HG03280 (cell line): ENCODE results near the gene ZIC5.
"Not testable (repeated sequence)": the region's sequence is repeated elsewhere in the genome, so short reads cannot be mapped to it uniquely, and the experiment has no call there.

Experiments
- ATAC-seq: cut with Tn5 transposase; IDR thresholded peaks from one replicate; pipeline ENCODE4 v1.9.1; 2021; ENCODE audit warnings: mild to moderate bottlenecking, moderate library complexity; ENCODE audit not compliant: unreplicated experiment

Gene ZIC5

DNA sequence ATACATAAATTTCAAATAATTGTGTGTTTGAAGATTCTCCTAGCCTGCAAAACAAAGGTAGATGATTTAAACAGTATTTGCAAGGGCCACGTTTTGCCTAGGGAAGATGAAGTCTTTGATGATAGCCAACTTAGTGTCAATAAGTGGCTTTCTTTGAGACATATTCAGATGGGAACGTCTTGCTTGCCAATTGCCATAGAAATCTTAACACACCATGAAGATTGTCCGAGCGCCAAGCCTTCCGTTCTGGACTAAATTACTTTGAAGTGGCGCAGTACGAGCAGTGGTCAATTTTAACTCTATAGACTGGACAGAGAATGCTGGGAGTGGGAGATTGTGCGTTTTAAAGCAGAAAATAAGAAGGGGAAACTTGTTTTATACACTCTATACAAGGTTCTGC lies 9.9 kb downstream of the ZIC5 start:
- no peak for ATAC-seq

GRCh38 chr13:99960663-99961311 lies 10.8 kb downstream of the ZIC5 start:
- ATAC-seq = no peak

DNA sequence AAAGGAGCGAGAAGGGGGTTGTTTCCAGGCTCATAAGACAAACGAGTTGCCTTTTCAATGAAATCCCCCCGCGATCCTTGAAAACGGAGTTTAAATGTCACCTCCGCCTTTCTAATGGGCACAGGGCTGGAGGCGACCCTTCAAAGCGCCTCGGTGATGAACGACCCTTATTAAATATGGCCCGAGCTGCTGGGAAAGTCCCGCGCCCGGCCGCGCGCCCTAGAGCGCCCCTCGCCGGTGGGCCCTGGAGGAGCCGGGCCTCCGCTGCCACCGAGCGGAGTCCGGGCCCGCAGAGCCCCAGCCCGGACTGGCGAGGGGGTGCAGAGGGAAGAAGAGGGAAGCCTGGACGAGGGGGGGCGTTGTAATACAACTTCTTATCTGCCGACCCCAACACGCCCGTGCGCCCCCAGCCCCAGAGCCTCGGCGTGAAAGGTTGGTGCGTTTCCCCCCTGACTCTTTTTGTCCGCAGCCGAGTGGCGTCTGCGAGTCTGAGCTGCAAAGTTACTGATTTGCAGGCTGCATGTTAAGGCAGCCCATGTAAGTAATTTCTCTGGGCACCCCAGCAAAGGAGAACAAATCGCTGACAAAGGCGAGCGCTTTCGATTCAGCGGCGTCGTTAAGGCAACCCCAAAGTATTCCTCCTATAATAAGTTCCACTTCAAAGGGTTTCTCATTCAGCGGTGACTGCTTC lies 11.9 kb downstream of the ZIC5 start:
- ATAC-seq = no peak

DNA sequence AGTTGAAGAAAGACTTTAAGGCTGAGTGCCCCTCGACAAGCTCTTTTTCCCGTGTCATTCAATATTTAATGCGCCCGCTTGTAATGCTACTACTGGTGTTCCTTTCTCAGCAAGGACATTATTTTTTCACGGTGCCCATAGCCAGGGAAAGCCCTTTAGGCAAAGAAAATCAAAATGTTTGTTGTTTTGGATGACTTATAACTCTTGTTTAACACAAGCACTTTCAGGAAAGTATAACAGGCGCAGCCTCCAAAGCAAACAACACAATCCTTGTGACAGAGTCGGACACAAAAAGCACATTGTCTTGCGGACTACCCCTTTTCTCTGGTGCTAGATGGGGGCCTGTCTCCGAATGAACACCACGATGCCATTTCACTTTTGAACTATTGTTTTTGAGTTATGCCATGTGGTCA lies 12.4 kb downstream of the ZIC5 start:
- no peak for ATAC-seq

- ATAC-seq = no peak
These were observed 13.0 kb downstream of the ZIC5 start for GRCh38 chr13:99958406-99959126.

GRCh38 chr13:99956473-99957349 lies 14.9 kb downstream of the ZIC5 start:
- ATAC-seq = no peak

- ATAC-seq = no peak
These were observed 15.7 kb downstream of the ZIC5 start for GRCh38 chr13:99955747-99956472.

GRCh38 chr13:99955107-99955746 lies 16.3 kb downstream of the ZIC5 start:
- ATAC-seq = no peak

- no peak for ATAC-seq
These were observed 18.3 kb downstream of the ZIC5 start for GRCh38 chr13:99953138-99953755.

- not testable (repeated sequence) for ATAC-seq
These were observed 19.9 kb downstream of the ZIC5 start for GRCh38 chr13:99951666-99952065.

DNA sequence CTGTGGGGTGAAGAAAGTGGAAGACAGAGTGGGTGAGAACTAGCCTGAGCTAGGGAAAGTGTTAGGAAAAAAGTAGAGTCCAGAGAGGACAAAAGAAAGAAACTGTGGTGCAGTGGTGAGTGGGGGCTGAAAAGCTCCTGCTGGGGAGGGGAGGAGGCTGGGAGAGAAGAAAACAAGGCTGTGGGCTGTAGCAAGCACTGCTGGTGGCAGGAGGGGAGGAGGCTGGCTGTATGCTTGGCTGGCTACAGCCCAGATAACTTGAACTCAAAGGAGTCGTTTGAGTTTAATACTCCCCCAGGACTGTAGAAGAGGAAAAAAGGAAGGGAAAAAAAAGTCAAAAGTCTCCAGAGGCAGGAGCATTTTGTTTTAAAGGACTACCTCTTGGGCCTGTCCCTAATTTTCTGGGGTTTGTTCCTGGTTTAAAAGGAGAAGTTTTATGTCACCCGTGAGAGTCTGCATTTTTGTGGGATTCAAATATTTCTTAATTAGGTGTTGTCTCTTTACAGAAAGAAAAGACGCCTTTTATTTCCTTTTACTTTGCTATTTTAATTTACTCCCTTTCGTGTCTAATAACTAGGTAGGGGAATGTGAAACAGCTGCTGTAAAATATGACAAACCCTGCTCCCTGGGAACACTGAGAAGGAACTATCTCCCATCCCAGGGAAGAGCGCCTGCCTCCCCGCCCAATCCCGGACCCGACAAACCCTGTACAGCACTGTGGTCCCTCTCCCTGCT lies 21.7 kb downstream of the ZIC5 start:
- no peak for ATAC-seq

- ATAC-seq = no peak
These were observed 22.5 kb downstream of the ZIC5 start for GRCh38 chr13:99948907-99949678.

DNA sequence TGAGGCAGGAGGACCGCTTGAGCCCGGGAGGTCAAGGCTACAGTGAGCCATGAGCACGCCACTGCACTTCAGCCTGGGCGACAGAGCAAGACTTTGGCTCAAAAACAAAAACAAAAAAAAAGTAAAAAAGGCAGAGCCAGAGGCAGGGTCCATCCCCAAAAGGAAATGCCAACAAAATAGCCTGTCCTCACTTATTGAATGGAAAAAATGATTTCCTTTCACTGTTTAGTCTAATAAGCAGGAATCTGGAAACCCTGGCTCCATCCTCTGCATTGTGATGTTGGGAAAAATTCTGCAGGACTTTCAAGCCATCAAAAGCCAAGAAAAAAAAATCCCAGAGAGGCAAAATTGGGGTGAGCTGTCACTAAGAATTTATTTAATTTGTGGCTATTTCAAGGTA lies 23.2 kb downstream of the ZIC5 start:
- ATAC-seq = no peak

DNA sequence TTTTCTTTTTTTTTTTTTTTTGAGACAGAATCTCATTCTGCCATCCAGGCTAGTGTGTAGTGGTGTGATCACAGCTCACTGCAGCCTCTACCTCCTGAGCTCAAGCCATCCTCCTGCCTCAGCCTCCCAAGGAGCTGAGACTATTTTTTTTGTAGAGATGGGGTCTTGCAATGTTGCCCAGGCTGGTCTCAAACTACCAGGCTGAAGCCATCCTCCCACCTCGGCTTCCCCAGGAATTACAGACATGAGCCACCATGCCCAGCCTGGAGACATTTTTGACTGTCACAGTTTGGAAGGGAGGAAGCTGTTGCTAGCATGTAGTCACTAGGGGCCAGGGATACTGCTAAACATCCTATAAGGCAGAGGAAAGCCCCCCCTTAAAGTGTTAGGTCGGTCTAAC lies 23.9 kb downstream of the ZIC5 start:
- no peak for ATAC-seq

- not testable (repeated sequence) for ATAC-seq
These were observed 26.1 kb downstream of the ZIC5 start for GRCh38 chr13:99945515-99945914.

GRCh38 chr13:99944606-99945005 lies 27.0 kb downstream of the ZIC5 start:
- ATAC-seq = no peak

GRCh38 chr13:99944102-99944501 lies 27.5 kb downstream of the ZIC5 start:
- no peak for ATAC-seq

DNA sequence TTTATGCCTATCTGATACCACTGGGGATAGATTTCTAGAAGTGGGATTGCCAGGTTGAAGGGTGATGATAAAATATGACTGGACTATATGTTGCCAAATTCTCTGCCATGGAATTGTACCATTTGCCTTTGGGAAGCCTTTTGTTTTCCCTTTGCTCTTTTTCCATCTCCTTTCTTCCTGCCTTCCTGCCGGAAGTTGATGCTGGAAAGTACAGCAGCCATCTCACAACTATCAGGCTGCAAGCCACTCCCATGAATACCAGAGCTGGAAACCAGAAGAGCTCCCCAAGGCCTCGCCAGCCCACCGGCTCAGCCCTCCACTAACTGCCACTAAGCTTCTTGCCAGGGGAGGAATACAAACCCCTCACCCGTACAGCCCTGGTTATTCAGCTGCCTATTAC lies 29.7 kb downstream of the ZIC5 start:
- no peak for ATAC-seq
